GM12878 (cell line): ENCODE data around the gene INTS7. TPM values are rescaled to one million over a fixed set of nuclear protein-coding genes. Genes with fewer than 3 reads are reported as not detected.

Source experiments
- ATAC-seq: fragments of 200-7000 bp; cut with Tn5 transposase; 3 replicates; pipeline ENCODE4 v1.9.1; 2020; ENCODE audit warnings: mild to moderate bottlenecking, moderate library complexity
- BruUV-seq: library from RNA; stranded (reverse); fragments of 400-500 nt; replicated peaks from 2 replicates; lab custom pipeline; 2021; lab: Mats Ljungman, UMichigan
- CTCF ChIA-PET: fragments of 300-600 bp; sonication (Branson Sonifier 250); formaldehyde crosslinking; extraction: SDS; loops from one replicate; lab custom pipeline; 2021; ENCODE audit warnings: inconsistent platforms; lab: Yijun Ruan, JAX
- POLR2A ChIA-PET: fragments of 350-600 bp; formaldehyde crosslinking; extraction: SDS; loops from one replicate; lab custom pipeline; 2021; ENCODE audit warnings: inconsistent platforms; lab: Charles Lee
- RAD21 ChIA-PET: fragments of 300-600 bp; sonication (Branson Sonifier 250); formaldehyde crosslinking; loops from one replicate; lab custom pipeline; 2023; ENCODE audit warnings: antibody characterized with exemption; ENCODE audit not compliant: unreplicated experiment; lab: Charles Lee
- SMC1A ChIA-PET: fragments of 300-600 bp; sonication (Branson Sonifier 250); formaldehyde crosslinking; loops from one replicate; lab custom pipeline; 2023; ENCODE audit not compliant: unreplicated experiment, uncharacterized antibody; lab: Charles Lee
- DNase-seq: peaks from one replicate; pipeline ENCODE4 v3.0.0-alpha.2; 2011; ENCODE audit warnings: low read depth, low spot score
- FAIRE-seq: peaks from 3 replicates; lab custom pipeline; 2011; peaks lifted over from hg19 to GRCh38; lab: Jason Lieb, UNC
- H2AFZ ChIP-seq: 2 replicates; pipeline ENCODE4 v1.6.0; 2011; ENCODE audit warnings: low read depth, low read length, control low read depth; ENCODE audit not compliant: control insufficient read depth
- H3K27ac ChIP-seq: 2 replicates; pipeline ENCODE4 v1.5.1; 2011; ENCODE audit warnings: control low read depth; ENCODE audit not compliant: control insufficient read depth, insufficient read depth
- H3K27me3 ChIP-seq, 2 experiments: replicated peaks in 1 of 2; 2 replicates each; pipeline versions ENCODE4 v1.6.0 to v1.6.1; 2011; ENCODE audit warnings: low read length in 1 of 2; ENCODE audit not compliant: control insufficient read depth in 2 of 2, insufficient read depth in 2 of 2
- H3K36me3 ChIP-seq, 2 experiments: 2 replicates each; pipeline ENCODE4 v1.5.1; 2011; ENCODE audit warnings: low read length in 1 of 2; ENCODE audit not compliant: control insufficient read depth in 2 of 2, insufficient read depth in 2 of 2
- H3K4me1 ChIP-seq: 2 replicates; pipeline ENCODE4 v1.6.1; 2011; ENCODE audit warnings: mild to moderate bottlenecking, low read length, moderate library complexity, mixed read lengths; ENCODE audit not compliant: control insufficient read depth, insufficient read depth
- H3K4me2 ChIP-seq: 2 replicates; pipeline ENCODE4 v1.6.0; 2011; ENCODE audit warnings: control low read depth; ENCODE audit not compliant: control insufficient read depth, insufficient read depth
- H3K4me3 ChIP-seq: fragments of 200-600 bp; sonication (generic); 2 replicates; pipeline ENCODE4 v1.5.1; 2016
- H3K79me2 ChIP-seq: 2 replicates; pipeline ENCODE4 v1.6.0; 2011; ENCODE audit warnings: low read length; ENCODE audit not compliant: control insufficient read depth, insufficient read depth
- H3K9ac ChIP-seq: 2 replicates; pipeline ENCODE4 v1.8.0; 2011; ENCODE audit warnings: low read length, control low read depth, mixed read lengths; ENCODE audit not compliant: control insufficient read depth, insufficient read depth
- H3K9me3 ChIP-seq: replicated peaks from 3 replicates; pipeline ENCODE4 v1.5.1; 2011; ENCODE audit warnings: mild to moderate bottlenecking, low read length; ENCODE audit not compliant: control insufficient read depth, insufficient read depth
- H4K20me1 ChIP-seq: 2 replicates; pipeline ENCODE4 v1.6.0; 2011; ENCODE audit not compliant: control insufficient read depth, insufficient read depth
- CBFB ChIP-seq: IDR thresholded peaks from 2 replicates; pipeline ENCODE4 v1.6.1; 2016; ENCODE audit warnings: antibody characterized with exemption, low read depth
- ETV6 ChIP-seq, 2 experiments: fragments of 450-650 bp in 1 of 2; IDR thresholded peaks in 1 of 2; conservative IDR thresholded peaks in 1 of 2; 2 replicates each; pipeline ENCODE4 v1.6.1; 2014; ENCODE audit warnings: antibody characterized with exemption in 1 of 2, borderline replicate concordance in 1 of 2, low read depth in 1 of 2, mild to moderate bottlenecking in 1 of 2, moderate library complexity in 1 of 2
- EZH2 ChIP-seq: IDR thresholded peaks from 2 replicates; pipeline ENCODE4 v1.6.1; 2012; ENCODE audit warnings: low read depth, mild to moderate bottlenecking, control low read depth, inconsistent platforms, low read length, borderline replicate concordance; ENCODE audit not compliant: control insufficient read depth
- GABPA ChIP-seq: IDR thresholded peaks from 2 replicates; pipeline ENCODE4 v1.6.1; 2014; ENCODE audit warnings: antibody characterized with exemption, low read depth, mild to moderate bottlenecking, inconsistent platforms
- HCFC1 ChIP-seq: fragments of 150-350 bp; IDR thresholded peaks from 2 replicates; pipeline ENCODE4 v1.6.1; 2014; ENCODE audit warnings: low read length
- NR2C2 ChIP-seq: IDR thresholded peaks from 2 replicates; pipeline ENCODE4 v1.6.1; 2011; ENCODE audit warnings: borderline replicate concordance, low read depth; ENCODE audit not compliant: control insufficient read depth, insufficient read length
- RB1 ChIP-seq: fragments of 450-650 bp; formaldehyde crosslinking; IDR thresholded peaks from 2 replicates; pipeline ENCODE4 v1.6.1; 2017; ENCODE audit warnings: mild to moderate bottlenecking, borderline replicate concordance
- SRF ChIP-seq, 2 experiments: IDR thresholded peaks; 2 replicates each; pipeline ENCODE4 v1.6.1; 2011; ENCODE audit warnings: low read depth in 2 of 2, low read length in 2 of 2, mild to moderate bottlenecking in 1 of 2, moderate library complexity in 1 of 2
- ZNF217 ChIP-seq: fragments of 450-650 bp; IDR thresholded peaks from 2 replicates; pipeline ENCODE4 v1.6.1; 2017; ENCODE audit warnings: antibody characterized with exemption, mild to moderate bottlenecking
- WGBS: methylation state at CpG from one replicate; pipeline ENCODE4 v1.1.6; 2016; ENCODE audit warnings: low lambda C conversion rate; ENCODE audit not compliant: insufficient replicate concordance, insufficient coverage; ENCODE audit errors: missing lambda C conversion rate; 5-methylcytosine and 5-hydroxymethylcytosine counted together
- in situ Hi-C: fragments of 300-500 bp; cut with MboI; formaldehyde crosslinking; loops from 9 replicates; pipeline ENCODE4 v1.14.3; 2018; ENCODE audit warnings: mixed read lengths
- intact Hi-C: fragments of 100-400 bp; cut with micrococcal nuclease; formaldehyde crosslinking; loops from one replicate; pipeline ENCODE4 v1.14.2; 2022; ENCODE audit not compliant: unreplicated experiment
- polyA plus RNA-seq, 11 experiments: library from polyadenylated mRNA; depleted of rRNA in 4 of 11; unstranded in 6 of 11; stranded (reverse) in 5 of 11; fragments of >200 nt; fragmentation: Nextera tagmentation in 4 of 11; fragmentation: Illumina TruSeq in 1 of 11; extraction: Ambion mirVana in 4 of 11; extraction: Trizol in 1 of 11; gene quantifications; 1 replicate in 1 of 11; 2 replicates in 10 of 11; pipeline versions ENCODE4 v1.2.1 to v1.2.3, GENCODE V29; 2011 to 2016; ENCODE audit warnings: inconsistent platforms in 2 of 11, missing spikeins in 2 of 11, low read depth in 1 of 11
- total RNA-seq, 4 experiments: library from RNA; depleted of rRNA in 3 of 4; stranded (reverse); fragments of >200 nt in 3 of 4; fragmentation: Illumina TruSeq in 1 of 4; extraction: Trizol in 1 of 4; gene quantifications; 2 replicates each; pipeline versions ENCODE4 v1.2.1 to v1.2.3, GENCODE V29; 2013 to 2021
- TF ChIP-seq, protein P1 (sequence below): fragments of 450-650 bp; IDR thresholded peaks from 2 replicates; pipeline ENCODE4 v1.6.1; 2016; ENCODE audit warnings: mild to moderate bottlenecking, moderate library complexity, borderline replicate concordance

Gene INTS7
- total and polyA plus RNA-seq, 10 of the 15 experiments (the other 5 are each of a cell fraction or from before 2014, with no cell fraction given): 17.1 to 49.1 (median 26.8) TPM

- CTCF ChIA-PET: interaction anchor here (0.6 to 3.7 kb wide), 21 partner anchors 8 to 1048 kb away, joined by 3 to 69 read pairs (median 6); partner anchors contain the start of genes DTL and INTS7
- Histone ChIP-seq H3K27ac (no peak overlapping the region), H3K79me2 (no peaks in the 10 kb centered on the region), H2AFZ (no peak overlapping the region), H4K20me1 (no peaks in the 10 kb centered on the region), H3K4me3 (no peak overlapping the region), H3K9me3 (no peaks in the 10 kb centered on the region), H3K4me2 (no peak overlapping the region), H3K4me1 (no peaks in the 10 kb centered on the region), H3K27me3 (no peaks in the 10 kb centered on the region), H3K36me3 (peaks cover 2 to 16% of the 10 kb centered on the region in 2 experiments; a peak in 3 of 4 replicates), H3K9ac (no peak overlapping the region)
- WGBS: 75% methylated on average over 2 of the region's 2 CpGs
- in situ Hi-C loops (no loop called here), intact Hi-C loops (no loop called here)
- POLR2A ChIA-PET: no interaction called here
- ATAC-seq (no peak), FAIRE-seq (no peak), DNase-seq (no peak)
- SMC1A ChIA-PET: interaction anchor here (0.7 to 2.8 kb wide), 17 partner anchors 9 to 442 kb away, joined by 3 to 60 read pairs (median 5); partner anchors contain the start of genes DTL and INTS7
- no TSS peak for BruUV-seq
- RAD21 ChIA-PET: interaction anchor here (0.8 to 2.8 kb wide), 10 partner anchors 13 to 443 kb away, joined by 3 to 29 read pairs (median 6); partner anchors contain the start of genes DTL and INTS7
- TF ChIP-seq, protein P1, sequence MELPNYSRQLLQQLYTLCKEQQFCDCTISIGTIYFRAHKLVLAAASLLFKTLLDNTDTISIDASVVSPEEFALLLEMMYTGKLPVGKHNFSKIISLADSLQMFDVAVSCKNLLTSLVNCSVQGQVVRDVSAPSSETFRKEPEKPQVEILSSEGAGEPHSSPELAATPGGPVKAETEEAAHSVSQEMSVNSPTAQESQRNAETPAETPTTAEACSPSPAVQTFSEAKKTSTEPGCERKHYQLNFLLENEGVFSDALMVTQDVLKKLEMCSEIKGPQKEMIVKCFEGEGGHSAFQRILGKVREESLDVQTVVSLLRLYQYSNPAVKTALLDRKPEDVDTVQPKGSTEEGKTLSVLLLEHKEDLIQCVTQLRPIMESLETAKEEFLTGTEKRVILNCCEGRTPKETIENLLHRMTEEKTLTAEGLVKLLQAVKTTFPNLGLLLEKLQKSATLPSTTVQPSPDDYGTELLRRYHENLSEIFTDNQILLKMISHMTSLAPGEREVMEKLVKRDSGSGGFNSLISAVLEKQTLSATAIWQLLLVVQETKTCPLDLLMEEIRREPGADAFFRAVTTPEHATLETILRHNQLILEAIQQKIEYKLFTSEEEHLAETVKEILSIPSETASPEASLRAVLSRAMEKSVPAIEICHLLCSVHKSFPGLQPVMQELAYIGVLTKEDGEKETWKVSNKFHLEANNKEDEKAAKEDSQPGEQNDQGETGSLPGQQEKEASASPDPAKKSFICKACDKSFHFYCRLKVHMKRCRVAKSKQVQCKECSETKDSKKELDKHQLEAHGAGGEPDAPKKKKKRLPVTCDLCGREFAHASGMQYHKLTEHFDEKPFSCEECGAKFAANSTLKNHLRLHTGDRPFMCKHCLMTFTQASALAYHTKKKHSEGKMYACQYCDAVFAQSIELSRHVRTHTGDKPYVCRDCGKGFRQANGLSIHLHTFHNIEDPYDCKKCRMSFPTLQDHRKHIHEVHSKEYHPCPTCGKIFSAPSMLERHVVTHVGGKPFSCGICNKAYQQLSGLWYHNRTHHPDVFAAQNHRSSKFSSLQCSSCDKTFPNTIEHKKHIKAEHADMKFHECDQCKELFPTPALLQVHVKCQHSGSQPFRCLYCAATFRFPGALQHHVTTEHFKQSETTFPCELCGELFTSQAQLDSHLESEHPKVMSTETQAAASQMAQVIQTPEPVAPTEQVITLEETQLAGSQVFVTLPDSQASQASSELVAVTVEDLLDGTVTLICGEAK: no peak
- TF ChIP-seq SRF (IDR thresholded peaks at IDR 0.05; ENCODE audit: low read depth in 2 of 2, low read length in 2 of 2) (no peak), RB1 (no peak), ETV6 (conservative IDR thresholded peaks at IDR 0.05 in 1 of 2, IDR thresholded peaks at IDR 0.05 in 1 of 2; ENCODE audit: borderline replicate concordance in 1 of 2, low read depth in 1 of 2) (no peak), HCFC1 (no peak), NR2C2 (no peak), EZH2 (no peak), GABPA (no peak), CBFB (no peak), ZNF217 (no peak)
Measured at GRCh38 chr1:212013672-212014071, 21.7 kb downstream of the INTS7 start.
